ENCODE measurements around the gene SCNM1. TPM values are rescaled to one million over a fixed set of nuclear protein-coding genes. Genes with fewer than 3 reads are reported as not detected.
A peak's percentile ranks its signal among the peaks of the same experiment; 100 is the strongest.

SCNM1 gene
- total RNA-seq, 2 experiments from 2014 or later, result 60.6 to 69.6 TPM

GRCh38 chr1:151142411-151143056, 23.4 kb upstream of the SCNM1 start:
- H3K9me3 Mint-ChIP-seq (ENCODE audit: low read depth), result no peaks in the 10 kb centered on the region
- CTCF ChIA-PET, result interaction anchor here (0.7 to 3.0 kb wide), 4 partner anchors 12 to 118 kb away, joined by 3 to 10 read pairs (median 7); partner anchors contain the start of gene TNFAIP8L2
- H3K27ac Mint-ChIP-seq, result no peak overlapping the region
- H3K27me3 Mint-ChIP-seq, result peaks cover 13% of the 10 kb centered on the region
- DNase-seq (no peak), ATAC-seq (no peak)
- peaks cover 10% of the 10 kb centered on the region for H3K4me1 Mint-ChIP-seq
- H3K36me3 Mint-ChIP-seq, result no peaks in the 10 kb centered on the region
- H3K4me3 Mint-ChIP-seq, result no peak overlapping the region

GRCh38 chr1:151143057-151143435, 22.9 kb upstream of the SCNM1 start:
- no peak for DNase-seq
- Mint-ChIP-seq H3K36me3 (no peaks in the 10 kb centered on the region), H3K27me3 (peaks cover 18% of the 10 kb centered on the region), H3K27ac (no peak overlapping the region), H3K4me3 (no peak overlapping the region), H3K9me3 (ENCODE audit: low read depth) (no peaks in the 10 kb centered on the region), H3K4me1 (peaks cover 10% of the 10 kb centered on the region)
- no peak for ATAC-seq
- CTCF ChIA-PET, result interaction anchor here (0.7 to 1.5 kb wide), 3 partner anchors 12 to 118 kb away, joined by 3 to 4 read pairs (median 4); no protein-coding TSS in a partner anchor

GRCh38 chr1:151143986-151144385, 22.0 kb upstream of the SCNM1 start:
- Mint-ChIP-seq H3K4me1 (peaks cover 10% of the 10 kb centered on the region), H3K4me3 (no peak overlapping the region), H3K27me3 (peaks cover 22% of the 10 kb centered on the region), H3K27ac (no peak overlapping the region), H3K36me3 (no peaks in the 10 kb centered on the region), H3K9me3 (ENCODE audit: low read depth) (no peaks in the 10 kb centered on the region)
- DNase-seq (no peak), ATAC-seq (no peak)
- CTCF ChIA-PET, result interaction anchor here (1.3 to 1.5 kb wide), 2 partner anchors 11 to 44 kb away, joined by 4 read pairs; no protein-coding TSS in a partner anchor

- peaks cover 23% of the 10 kb centered on the region for H3K27me3 Mint-ChIP-seq
- no peak overlapping the region for H3K27ac Mint-ChIP-seq
- H3K9me3 Mint-ChIP-seq (ENCODE audit: low read depth), result no peaks in the 10 kb centered on the region
- DNase-seq (no peak), ATAC-seq (no peak)
- H3K36me3 Mint-ChIP-seq, result no peaks in the 10 kb centered on the region
- H3K4me3 Mint-ChIP-seq, result no peak overlapping the region
- CTCF ChIA-PET, result interaction anchor here (0.6 to 1.5 kb wide), 4 partner anchors 11 to 43 kb away, joined by 3 to 8 read pairs (median 4); partner anchors contain the start of gene TNFAIP8L2
- H3K4me1 Mint-ChIP-seq, result peaks cover 10% of the 10 kb centered on the region
These were observed 21.3 kb upstream of the SCNM1 start for GRCh38 chr1:151144474-151145303.

GRCh38 chr1:151145304-151146071, 20.5 kb upstream of the SCNM1 start:
- Mint-ChIP-seq H3K27ac (no peak overlapping the region), H3K27me3 (peaks cover 24% of the 10 kb centered on the region), H3K9me3 (ENCODE audit: low read depth) (no peaks in the 10 kb centered on the region), H3K4me1 (peaks cover 10% of the 10 kb centered on the region), H3K36me3 (no peaks in the 10 kb centered on the region), H3K4me3 (peak overlapping the region; percentile 85)
- ATAC-seq (no peak), DNase-seq (no peak)
- CTCF ChIA-PET, result interaction anchor here (0.6 to 1.5 kb wide), 4 partner anchors 10 to 135 kb away, joined by 3 to 8 read pairs (median 4); partner anchors contain the start of gene TNFAIP8L2

GRCh38 chr1:151146072-151146411, 19.9 kb upstream of the SCNM1 start:
- no peaks in the 10 kb centered on the region for H3K36me3 Mint-ChIP-seq
- DNase-seq (no peak), ATAC-seq (peak; percentile 13)
- H3K4me1 Mint-ChIP-seq, result peaks cover 10% of the 10 kb centered on the region
- CTCF ChIA-PET, result interaction anchor here (1.5 to 3.7 kb wide), 2 partner anchors 9 to 46 kb away, joined by 8 to 11 read pairs; no protein-coding TSS in a partner anchor
- peaks cover 24% of the 10 kb centered on the region for H3K27me3 Mint-ChIP-seq
- H3K9me3 Mint-ChIP-seq (ENCODE audit: low read depth), result no peaks in the 10 kb centered on the region
- H3K27ac Mint-ChIP-seq, result no peak overlapping the region
- peak overlapping the region; percentile 85 for H3K4me3 Mint-ChIP-seq

- H3K27me3 Mint-ChIP-seq, result peaks cover 24% of the 10 kb centered on the region
- H3K36me3 Mint-ChIP-seq, result no peaks in the 10 kb centered on the region
- H3K27ac Mint-ChIP-seq, result peak within 1 kb of the TSS; percentile 50
- H3K4me3 Mint-ChIP-seq, result peak within 1 kb of the TSS; percentile 85
- H3K9me3 Mint-ChIP-seq (ENCODE audit: low read depth), result no peaks in the 10 kb centered on the region
- CTCF ChIA-PET, result interaction anchor here (1.0 to 3.7 kb wide), 3 partner anchors 9 to 47 kb away, joined by 3 to 11 read pairs (median 4); partner anchors contain the start of gene TNFAIP8L2
- ATAC-seq (peak; percentile 100), DNase-seq (peak; percentile 92)
- peaks cover 10% of the 10 kb centered on the region for H3K4me1 Mint-ChIP-seq
These were observed 19.4 kb upstream of the SCNM1 start, which contains the start of gene SEMA6C for GRCh38 chr1:151146412-151147131. SEMA6C (minus strand) TSS chr1:151146631; CDS start chr1:151142621, 4,010 bp downstream.

GRCh38 chr1:151147132-151147503, 18.8 kb upstream of the SCNM1 start:
- no peaks in the 10 kb centered on the region for H3K9me3 Mint-ChIP-seq (ENCODE audit: low read depth)
- CTCF ChIA-PET, result interaction anchor here (1.0 to 3.7 kb wide), 3 partner anchors 8 to 47 kb away, joined by 3 to 11 read pairs (median 4); partner anchors contain the start of gene TNFAIP8L2
- H3K4me1 Mint-ChIP-seq, result peaks cover 10% of the 10 kb centered on the region
- DNase-seq (no peak), ATAC-seq (no peak)
- H3K36me3 Mint-ChIP-seq, result no peaks in the 10 kb centered on the region
- peaks cover 24% of the 10 kb centered on the region for H3K27me3 Mint-ChIP-seq
- peak overlapping the region; percentile 50 for H3K27ac Mint-ChIP-seq
- H3K4me3 Mint-ChIP-seq, result peak overlapping the region; percentile 85

- H3K4me1 Mint-ChIP-seq, result peaks cover 10% of the 10 kb centered on the region
- H3K9me3 Mint-ChIP-seq (ENCODE audit: low read depth), result no peaks in the 10 kb centered on the region
- ATAC-seq (no peak), DNase-seq (no peak)
- peak overlapping the region; percentile 85 for H3K4me3 Mint-ChIP-seq
- H3K36me3 Mint-ChIP-seq, result no peaks in the 10 kb centered on the region
- no peak overlapping the region for H3K27ac Mint-ChIP-seq
- CTCF ChIA-PET, result interaction anchor here (1.0 to 3.7 kb wide), 6 partner anchors 8 to 123 kb away, joined by 3 to 11 read pairs (median 3); partner anchors contain the start of genes GABPB2 and TNFAIP8L2
- H3K27me3 Mint-ChIP-seq, result peaks cover 24% of the 10 kb centered on the region
These were observed 18.3 kb upstream of the SCNM1 start for GRCh38 chr1:151147665-151148064.

- DNase-seq, result peak; percentile 90
- peak; percentile 92 for ATAC-seq
- Mint-ChIP-seq H3K4me1 (peaks cover 51% of the 10 kb centered on the region), H3K27ac (peak within 1 kb of the TSS; percentile 93), H3K4me3 (peak within 1 kb of the TSS; percentile 96), H3K36me3 (peaks cover 25% of the 10 kb centered on the region), H3K27me3 (no peaks in the 10 kb centered on the region), H3K9me3 (ENCODE audit: low read depth) (no peaks in the 10 kb centered on the region)
- CTCF ChIA-PET, result interaction anchor here (0.8 to 5.1 kb wide), 25 partner anchors 8 to 180 kb away, joined by 3 to 157 read pairs (median 5); partner anchors contain the start of genes C1orf56, CDC42SE1, GABPB2 and LYSMD1
These were observed 9.5 kb upstream of the SCNM1 start, which contains the start of gene TNFAIP8L2 for GRCh38 chr1:151156515-151156819. TNFAIP8L2 (plus strand) TSS chr1:151156649; CDS start chr1:151158698, 2,049 bp downstream.

- H3K27me3 Mint-ChIP-seq, result no peaks in the 10 kb centered on the region
- peak overlapping the region; percentile 96 for H3K4me3 Mint-ChIP-seq
- peak overlapping the region; percentile 93 for H3K27ac Mint-ChIP-seq
- peaks cover 57% of the 10 kb centered on the region for H3K4me1 Mint-ChIP-seq
- CTCF ChIA-PET, result interaction anchor here (0.8 to 5.1 kb wide), 25 partner anchors 8 to 184 kb away, joined by 3 to 157 read pairs (median 5); partner anchors contain the start of genes C1orf56, CDC42SE1, GABPB2 and LYSMD1
- ATAC-seq (peak; percentile 19), DNase-seq (peak; percentile 85)
- H3K36me3 Mint-ChIP-seq, result peaks cover 28% of the 10 kb centered on the region
- H3K9me3 Mint-ChIP-seq (ENCODE audit: low read depth), result no peaks in the 10 kb centered on the region
These were observed 8.8 kb upstream of the SCNM1 start for GRCh38 chr1:151157067-151157531.

- CTCF ChIA-PET, result interaction anchor here (0.9 to 5.1 kb wide), 4 partner anchors 58 to 133 kb away, joined by 3 to 157 read pairs (median 26); partner anchors contain the start of gene GABPB2
- ATAC-seq, result no peak
- peak overlapping the region; percentile 93 for H3K27ac Mint-ChIP-seq
These were observed 7.6 kb upstream of the SCNM1 start for GRCh38 chr1:151158326-151158725.

More at GRCh38 chr1:151158326-151158725, 7.6 kb upstream of the SCNM1 start:
- peak; percentile 51 for DNase-seq
- H3K4me3 Mint-ChIP-seq, result peak overlapping the region; percentile 96
- H3K4me1 Mint-ChIP-seq, result peaks cover 63% of the 10 kb centered on the region
- H3K36me3 Mint-ChIP-seq, result peaks cover 31% of the 10 kb centered on the region
- no peaks in the 10 kb centered on the region for H3K27me3 Mint-ChIP-seq
- H3K9me3 Mint-ChIP-seq (ENCODE audit: low read depth), result no peaks in the 10 kb centered on the region
